Activated CD4-positive, alpha-beta T cell treated with anti-CD3 and anti-CD28 coated beads, Interleukin-2, amount 50 U/mL, for 24 hours (primary cell): ENCODE data around the gene VPS37C.

Source experiments
- DNase-seq, 2 donors: peaks; one replicate each; pipeline ENCODE4 v3.0.0-alpha.2; 2020; ENCODE audit warnings: low read depth in 1 of 2, low spot score in 1 of 2

VPS37C gene

DNA sequence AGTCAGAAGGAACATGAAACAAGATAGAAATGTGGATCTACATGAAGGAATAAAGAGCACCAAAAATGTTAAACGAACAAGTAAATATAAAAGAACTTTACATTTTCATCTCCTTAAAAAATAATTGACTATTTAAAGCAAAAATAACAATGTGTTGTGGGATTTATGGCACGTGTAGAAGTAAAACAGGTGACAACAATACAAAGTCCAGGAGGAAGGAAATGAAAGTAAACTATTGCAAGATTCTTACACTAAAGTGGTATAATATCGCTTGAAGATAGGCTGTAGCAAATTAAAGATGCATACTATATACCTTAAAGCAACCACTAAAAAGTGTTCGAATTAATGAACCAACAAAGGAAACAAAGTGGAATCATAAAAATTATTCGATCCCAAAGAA is 5.5 kb downstream of the VPS37C start:
- no peak for DNase-seq

- no peak for DNase-seq
Measured at GRCh38 chr11:61155312-61155711, 5.9 kb downstream of the VPS37C start.

DNA sequence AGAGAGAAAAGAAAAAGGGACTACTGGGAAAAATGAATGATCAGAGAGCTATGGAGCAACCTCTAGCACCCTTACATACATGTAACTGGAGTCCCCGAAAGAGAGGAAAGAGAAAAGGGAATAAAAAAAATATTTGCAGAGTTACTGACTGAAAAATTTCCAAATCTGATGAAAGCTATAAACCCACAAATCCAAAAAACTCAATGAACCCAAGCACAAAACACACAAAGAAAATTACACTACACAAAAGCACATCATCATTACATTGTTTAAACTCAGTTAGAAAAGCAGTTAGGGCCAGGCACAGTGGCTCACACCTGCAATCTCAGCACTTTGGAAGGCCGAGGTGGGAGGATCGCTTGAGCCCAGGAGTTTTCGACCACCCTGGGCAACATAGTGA is 6.7 kb downstream of the VPS37C start:
- DNase-seq = no peak

DNA sequence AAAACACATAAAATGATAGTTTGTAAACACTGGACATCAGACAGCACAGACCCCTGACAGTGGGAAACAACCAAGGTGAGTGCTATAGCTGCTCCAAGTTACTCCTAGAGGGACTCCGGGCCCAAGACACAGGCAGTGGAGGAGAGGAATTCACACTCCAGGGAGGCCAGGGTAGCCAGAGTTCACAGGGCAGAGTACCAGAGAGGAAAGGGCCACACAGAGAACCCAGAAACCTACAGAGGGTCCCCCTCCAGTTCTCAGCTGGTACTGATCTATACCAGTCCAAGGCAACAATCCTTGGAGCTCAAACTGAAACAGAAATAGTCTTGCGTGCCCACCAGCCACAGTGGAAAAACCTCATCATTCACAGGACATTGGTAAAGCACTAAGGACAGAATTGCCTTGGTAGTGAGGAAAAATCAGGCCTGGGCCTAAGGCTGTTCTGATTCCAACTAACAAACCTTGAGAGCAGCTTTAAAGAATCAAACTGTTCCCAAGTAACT is 7.6 kb downstream of the VPS37C start:
- DNase-seq = no peak

DNA sequence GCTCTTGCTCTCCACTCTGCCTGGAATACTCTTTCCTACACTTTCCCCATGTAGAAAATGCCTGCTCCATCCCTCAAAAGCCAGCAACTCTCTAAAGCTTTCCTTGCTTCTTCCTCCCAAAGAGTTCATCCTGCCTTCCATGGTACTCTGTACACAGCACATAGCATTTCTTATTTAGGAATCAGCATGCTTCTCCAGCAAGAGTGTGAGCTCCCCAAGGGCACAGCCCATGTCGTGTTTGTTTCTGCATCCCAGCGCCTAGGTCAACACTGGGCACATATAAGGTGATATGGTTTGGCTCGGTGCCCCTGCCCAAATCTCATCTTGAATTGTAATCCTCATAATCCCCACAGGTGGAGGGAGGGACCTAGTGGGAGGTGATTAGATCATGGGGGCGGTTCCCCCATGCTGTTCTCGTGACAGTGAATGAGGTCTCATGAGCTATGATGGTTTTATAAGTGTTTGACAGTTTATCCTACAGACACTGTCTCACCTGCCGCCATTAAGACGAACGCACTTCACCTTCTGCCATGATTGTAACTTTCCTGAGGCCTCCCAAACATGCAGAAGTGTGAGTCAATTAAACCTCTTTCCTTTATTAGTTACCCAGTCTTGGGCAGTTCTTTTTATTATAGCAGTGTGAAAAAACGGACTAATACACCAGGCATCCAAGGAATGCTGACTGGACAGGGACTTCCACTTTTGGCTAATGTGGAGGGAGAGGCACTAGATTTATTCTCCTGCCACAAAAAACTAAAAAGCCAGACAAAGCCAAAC is 8.2 kb downstream of the VPS37C start:
- DNase-seq = no peak

GRCh38 chr11:61151545-61152252 is 9.5 kb downstream of the VPS37C start:
- DNase-seq = no peak

DNA sequence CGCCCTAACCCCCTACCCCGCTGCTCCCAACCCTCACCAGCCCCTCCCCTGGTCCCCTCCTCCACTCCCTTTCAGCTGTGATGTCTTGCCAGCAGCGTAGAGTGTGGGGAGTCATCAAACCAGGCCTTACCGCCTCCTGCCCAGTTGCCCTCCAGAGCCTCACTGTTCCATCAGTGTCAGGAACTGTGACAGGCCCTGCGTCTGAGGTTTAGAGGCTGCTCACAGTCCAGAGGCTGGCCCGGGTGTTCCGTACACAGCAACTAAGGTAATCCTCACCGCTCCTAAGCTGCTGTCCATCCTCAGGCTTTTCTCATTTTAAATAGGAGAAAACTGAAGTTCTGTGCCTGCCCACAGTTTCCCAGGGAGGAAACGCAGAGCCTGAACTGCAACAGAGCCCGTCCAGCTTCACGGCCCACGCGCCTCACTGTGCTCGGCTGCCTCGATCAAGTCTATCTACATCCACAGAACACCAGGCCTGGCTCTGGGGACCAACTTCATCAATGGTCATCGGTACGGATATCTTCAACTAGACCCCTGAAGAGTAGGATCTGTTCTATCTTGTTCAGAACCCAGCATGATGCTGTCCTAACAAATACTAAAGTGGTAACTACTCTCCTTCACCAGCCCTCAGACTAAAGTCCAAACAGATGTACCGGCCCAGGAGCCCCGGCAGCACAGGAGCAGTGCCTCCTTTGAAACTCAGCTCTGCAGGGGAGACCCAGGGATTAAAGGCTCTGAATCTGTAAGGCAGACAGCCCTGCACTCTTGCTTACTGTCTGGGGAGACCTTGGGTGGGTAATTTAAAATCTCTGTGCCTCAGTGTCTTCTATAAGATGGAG is 10.3 kb downstream of the VPS37C start:
- no peak for DNase-seq

GRCh38 chr11:61149624-61150615 is 11.3 kb downstream of the VPS37C start:
- no peak for DNase-seq

GRCh38 chr11:61147791-61148620 is 13.2 kb downstream of the VPS37C start:
- no peak for DNase-seq

DNA sequence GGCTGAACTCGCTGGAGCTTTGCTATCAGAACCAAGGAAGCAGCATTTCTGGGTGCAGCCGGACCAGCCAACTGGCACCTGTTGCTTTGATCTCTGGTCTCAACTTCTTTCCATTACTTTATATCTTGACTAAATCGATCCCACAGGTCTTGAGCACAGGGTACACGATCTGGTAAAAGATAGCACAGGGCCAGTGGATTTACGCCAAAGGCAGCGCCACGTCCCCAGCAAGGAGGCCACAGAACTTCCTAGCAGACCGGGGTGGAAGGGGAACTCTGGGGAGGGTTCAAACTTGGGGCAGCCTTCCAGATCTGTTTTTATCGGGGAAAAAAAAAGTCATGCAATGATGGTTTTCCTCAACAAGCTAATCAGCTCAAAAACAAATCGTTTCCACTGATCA is 14.0 kb downstream of the VPS37C start:
- DNase-seq = no peak

- DNase-seq = no peak
Measured at GRCh38 chr11:61146416-61146815, 14.8 kb downstream of the VPS37C start.

DNA sequence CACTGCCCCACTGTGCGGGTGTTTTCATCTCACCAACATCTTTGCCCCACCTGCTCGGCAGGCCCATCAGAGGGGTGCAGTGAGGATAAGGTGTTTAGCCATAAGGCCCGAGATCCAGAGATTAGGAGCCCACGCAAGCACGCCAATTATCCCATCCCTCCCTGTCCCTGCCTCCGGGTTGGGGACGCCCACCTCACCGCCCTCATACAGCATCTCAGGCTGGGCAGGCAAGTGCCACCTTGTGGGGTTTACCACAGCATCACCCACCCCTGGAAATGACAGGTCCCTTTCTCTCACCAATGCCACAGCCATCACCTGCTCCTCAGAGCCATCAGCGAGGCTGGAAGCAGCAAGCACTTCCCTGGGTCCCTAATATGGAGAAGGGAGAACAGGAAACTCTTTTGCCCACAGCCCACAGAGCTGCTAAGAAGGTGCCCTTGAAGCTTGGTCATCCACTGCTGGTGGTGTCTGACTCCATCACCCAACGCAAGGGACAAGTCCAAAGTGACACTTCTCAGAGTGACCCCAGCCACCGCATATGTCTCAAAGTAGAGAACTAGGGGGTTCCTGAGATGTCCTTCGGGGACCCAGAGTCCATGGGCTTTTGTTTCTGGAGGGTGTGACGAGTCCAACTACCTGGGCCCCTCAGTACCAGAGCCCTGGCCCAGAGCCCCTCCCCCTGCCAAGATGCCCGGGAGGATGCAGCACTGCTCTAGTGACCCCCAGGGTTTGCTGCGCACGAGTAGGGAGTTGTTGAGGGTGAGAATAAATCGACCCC is 15.8 kb downstream of the VPS37C start:
- DNase-seq = no peak

DNA sequence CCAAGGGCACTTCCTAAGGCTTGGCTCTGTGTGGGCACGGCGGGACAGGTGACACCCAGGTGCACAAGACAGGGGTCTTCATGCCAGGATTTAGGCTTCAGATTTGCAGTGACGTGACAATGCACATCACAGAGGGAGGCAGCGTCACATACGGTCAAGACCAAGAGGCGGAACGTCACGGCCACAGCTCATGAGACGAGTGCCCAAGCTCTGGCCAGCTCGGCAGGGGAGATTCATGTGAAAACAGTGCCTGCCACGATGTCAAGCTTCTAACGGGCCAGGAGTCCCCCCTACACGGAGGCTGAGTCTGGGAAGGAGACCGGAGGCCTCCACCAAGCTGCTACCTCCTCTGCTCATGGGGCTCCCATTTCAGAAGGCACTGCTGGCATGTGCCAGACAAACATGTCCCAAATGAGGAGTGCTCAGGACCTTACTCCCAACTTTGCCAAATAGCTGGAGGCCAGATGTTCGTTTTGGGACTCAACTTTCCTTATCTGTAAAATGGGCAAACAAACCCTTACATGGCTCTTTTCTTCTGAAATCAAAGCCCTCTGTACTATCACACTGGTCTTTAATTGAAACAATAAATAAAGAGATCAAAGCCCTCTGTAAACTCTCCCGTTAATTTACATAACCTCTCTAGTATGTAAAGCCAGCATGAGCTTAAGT is 16.6 kb downstream of the VPS37C start:
- no peak for DNase-seq

GRCh38 chr11:61142424-61142823 is 18.8 kb downstream of the VPS37C start:
- DNase-seq = no peak

- DNase-seq = no peak
Measured at GRCh38 chr11:61141601-61142028, 19.6 kb downstream of the VPS37C start.

GRCh38 chr11:61140416-61140815 is 20.8 kb downstream of the VPS37C start:
- no peak for DNase-seq

- no peak for DNase-seq
Measured at GRCh38 chr11:61139387-61139786, 21.8 kb downstream of the VPS37C start.

DNA sequence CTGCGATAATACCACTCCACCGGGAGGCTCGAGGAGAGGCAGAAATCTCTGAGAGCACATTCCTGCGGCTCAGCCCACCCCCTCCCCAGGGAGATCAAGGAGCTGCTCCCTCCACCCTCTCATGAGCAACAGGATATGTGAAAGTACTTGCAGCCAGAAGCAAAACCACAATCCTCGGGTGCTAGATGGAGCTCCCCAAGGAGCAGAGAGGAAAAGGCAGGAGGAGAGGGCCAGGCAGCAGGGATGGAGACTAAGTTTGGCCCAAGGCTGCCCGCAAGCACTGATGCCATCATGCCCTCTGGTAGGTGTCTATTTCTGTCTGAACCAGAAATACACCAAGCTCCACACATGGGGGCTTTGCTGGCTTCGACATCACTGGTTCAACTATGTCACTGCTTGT is 22.3 kb downstream of the VPS37C start:
- DNase-seq = no peak
